Superior temporal gyrus (tissue), 1 donor: ENCODE data around the gene FBXL14.

Experiments
- DNase-seq: peaks from one replicate; pipeline ENCODE4 v3.0.0-alpha.2; 2016; ENCODE audit errors: extremely low spot score

FBXL14 gene

GRCh38 chr12:1593174-1594005 lies 991 bp downstream of the FBXL14 start:
- no peak for DNase-seq

- peak; percentile 56 for DNase-seq
Measured at GRCh38 chr12:1592444-1593173, 1.8 kb downstream of the FBXL14 start.

- DNase-seq: no peak
Measured at GRCh38 chr12:1591543-1591942, 2.8 kb downstream of the FBXL14 start.

GRCh38 chr12:1591034-1591433 lies 3.3 kb downstream of the FBXL14 start:
- DNase-seq: peak; percentile 49

GRCh38 chr12:1590221-1590979 lies 4.0 kb downstream of the FBXL14 start:
- peak; percentile 86 for DNase-seq

GRCh38 chr12:1588575-1588947 lies 5.8 kb downstream of the FBXL14 start:
- no peak for DNase-seq

GRCh38 chr12:1587927-1588574 lies 6.3 kb downstream of the FBXL14 start:
- peak; percentile 72 for DNase-seq

- DNase-seq: no peak
Measured at GRCh38 chr12:1584326-1584725, 10.1 kb downstream of the FBXL14 start.

GRCh38 chr12:1583421-1584078 lies 10.8 kb downstream of the FBXL14 start:
- peak; percentile 93 for DNase-seq

GRCh38 chr12:1582709-1583050 lies 11.7 kb downstream of the FBXL14 start:
- no peak for DNase-seq

GRCh38 chr12:1581973-1582708 lies 12.2 kb downstream of the FBXL14 start:
- no peak for DNase-seq

GRCh38 chr12:1580526-1580925 lies 13.9 kb downstream of the FBXL14 start:
- DNase-seq: no peak

- DNase-seq: no peak
Measured at GRCh38 chr12:1579651-1580435, 14.5 kb downstream of the FBXL14 start.

GRCh38 chr12:1576410-1577241 lies 17.8 kb downstream of the FBXL14 start:
- DNase-seq: no peak

GRCh38 chr12:1575408-1576401 lies 18.7 kb downstream of the FBXL14 start:
- DNase-seq: no peak

- no peak for DNase-seq
Measured at GRCh38 chr12:1574865-1575259, 19.5 kb downstream of the FBXL14 start.

GRCh38 chr12:1573960-1574864 lies 20.2 kb downstream of the FBXL14 start:
- DNase-seq: no peak
